NCI-H1694 treated with DMSO at 0.1 percent for 48 hours (cell line): ENCODE measurements around the gene SRA1.
"Not testable (repeated sequence)": the region's sequence is repeated elsewhere in the genome, so short reads cannot be mapped to it uniquely, and the experiment has no call there.

ENCODE experiments used
- DNase-seq: peaks from one replicate; lab custom pipeline; 2025; lab: John Stamatoyannopoulos, UW

The SRA1 gene

GRCh38 chr5:140557136-140557805 lies at the start of gene SRA1:
SRA1 (minus strand) TSS chr5:140557473; CDS start chr5:140557452, 21 bp downstream.
- DNase-seq = peak; percentile 76

- no peak for DNase-seq
Measured at GRCh38 chr5:140607031-140607430, 49.8 kb upstream of the SRA1 start.

- DNase-seq = no peak
Measured at GRCh38 chr5:140605879-140606278, 48.6 kb upstream of the SRA1 start.

- DNase-seq = no peak
Measured at GRCh38 chr5:140603734-140604133, 46.5 kb upstream of the SRA1 start.

- not testable (repeated sequence) for DNase-seq
Measured at GRCh38 chr5:140603446-140603698, 46.1 kb upstream of the SRA1 start.

GRCh38 chr5:140602147-140602546 lies 44.9 kb upstream of the SRA1 start:
- no peak for DNase-seq

GRCh38 chr5:140600096-140600495 lies 42.8 kb upstream of the SRA1 start:
- DNase-seq = no peak

GRCh38 chr5:140598836-140599235 lies 41.6 kb upstream of the SRA1 start:
- DNase-seq = no peak

GRCh38 chr5:140596321-140596741 lies 39.1 kb upstream of the SRA1 start:
- DNase-seq = no peak

- no peak for DNase-seq
Measured at GRCh38 chr5:140595538-140596300, 38.4 kb upstream of the SRA1 start.

GRCh38 chr5:140594169-140594568 lies 36.9 kb upstream of the SRA1 start:
- no peak for DNase-seq

- DNase-seq = not testable (repeated sequence)
Measured at GRCh38 chr5:140593070-140593469, 35.8 kb upstream of the SRA1 start.

- no peak for DNase-seq
Measured at GRCh38 chr5:140591747-140592372, 34.6 kb upstream of the SRA1 start.

GRCh38 chr5:140590861-140591260 lies 33.6 kb upstream of the SRA1 start:
- DNase-seq = no peak

- DNase-seq = no peak
Measured at GRCh38 chr5:140588311-140589070, 31.2 kb upstream of the SRA1 start.

GRCh38 chr5:140587495-140587894 lies 30.2 kb upstream of the SRA1 start:
- DNase-seq = no peak

GRCh38 chr5:140579188-140579747 lies 22.0 kb upstream of the SRA1 start:
- not testable (repeated sequence) for DNase-seq

- no peak for DNase-seq
Measured at GRCh38 chr5:140576776-140577201, 19.5 kb upstream of the SRA1 start.

- no peak for DNase-seq
Measured at GRCh38 chr5:140575309-140575708, 18.0 kb upstream of the SRA1 start.

- no peak for DNase-seq
Measured at GRCh38 chr5:140574165-140574564, 16.9 kb upstream of the SRA1 start.

- no peak for DNase-seq
Measured at GRCh38 chr5:140573683-140574082, 16.4 kb upstream of the SRA1 start.

GRCh38 chr5:140571105-140571504 lies 13.8 kb upstream of the SRA1 start:
- DNase-seq = no peak
